KOPT-K1 (cell line): ENCODE results near the gene GPATCH1.
"Not testable (repeated sequence)": the region's sequence is repeated elsewhere in the genome, so short reads cannot be mapped to it uniquely, and the experiment has no call there.

Experiments used
- H3K27ac ChIP-seq: fragments of 200-600 bp; sonication (generic); 2 replicates; pipeline ENCODE4 v1.5.1; 2016; ENCODE audit warnings: antibody characterized with exemption, mild to moderate bottlenecking, low read depth, low read length; ENCODE audit not compliant: poor library complexity, severe bottlenecking
- H3K36me3 ChIP-seq: fragments of 200-600 bp; sonication (generic); 2 replicates; pipeline ENCODE4 v1.5.1; 2017; ENCODE audit warnings: antibody characterized with exemption, mild to moderate bottlenecking, low read length, moderate library complexity; ENCODE audit not compliant: insufficient read depth
- H3K9me3 ChIP-seq: fragments of 200-600 bp; sonication (generic); 2 replicates; pipeline ENCODE4 v1.5.1; 2017; ENCODE audit warnings: antibody characterized with exemption, low read length, mild to moderate bottlenecking; ENCODE audit not compliant: insufficient read depth, poor library complexity, severe bottlenecking

Gene GPATCH1

DNA sequence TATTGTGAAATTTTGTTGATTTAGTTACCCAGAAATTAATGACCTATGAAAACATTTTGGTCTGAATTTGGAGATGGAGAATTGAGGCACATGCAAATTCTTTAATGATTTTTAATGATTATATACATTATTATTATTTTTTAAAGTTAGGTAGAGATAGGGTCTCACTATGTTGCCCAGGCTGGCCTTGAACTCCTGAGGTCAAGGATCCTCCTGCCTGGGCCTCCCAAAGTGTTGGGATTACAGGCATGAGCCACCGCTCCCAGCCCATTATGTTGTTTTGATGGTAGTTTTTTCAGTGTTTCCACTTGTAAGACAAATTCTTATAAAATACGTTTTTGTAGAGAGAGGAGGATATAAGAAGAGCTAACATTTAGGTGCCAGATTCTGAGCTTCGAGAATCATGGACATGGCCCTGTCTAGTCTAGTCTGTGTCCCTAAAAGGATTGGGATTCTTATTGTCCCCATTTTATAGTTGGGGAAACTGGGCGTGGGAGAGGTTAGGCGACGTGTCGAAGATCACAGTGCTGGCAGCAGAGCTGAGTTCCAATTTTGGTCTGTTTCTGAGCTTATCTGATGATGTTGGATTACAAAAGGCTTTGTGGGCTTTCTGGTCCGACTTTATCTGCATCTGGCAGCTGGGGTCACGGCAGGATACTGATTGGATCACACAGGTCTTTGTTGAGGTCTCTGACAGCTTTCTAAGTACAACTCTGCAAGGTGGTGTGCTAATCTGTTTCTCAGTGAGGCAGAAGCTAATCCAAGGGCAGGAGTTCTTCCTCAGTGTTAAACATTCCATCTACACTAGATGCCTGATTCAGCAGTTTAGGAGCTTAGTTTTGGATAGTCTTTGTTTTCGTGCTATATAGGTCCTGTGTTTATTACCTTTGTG is 43.5 kb downstream of the GPATCH1 start:
- peaks cover 63% of the 10 kb centered on the region for H3K36me3 ChIP-seq
- H3K27ac ChIP-seq = peak overlapping the region; percentile 43
- no peaks in the 10 kb centered on the region for H3K9me3 ChIP-seq

DNA sequence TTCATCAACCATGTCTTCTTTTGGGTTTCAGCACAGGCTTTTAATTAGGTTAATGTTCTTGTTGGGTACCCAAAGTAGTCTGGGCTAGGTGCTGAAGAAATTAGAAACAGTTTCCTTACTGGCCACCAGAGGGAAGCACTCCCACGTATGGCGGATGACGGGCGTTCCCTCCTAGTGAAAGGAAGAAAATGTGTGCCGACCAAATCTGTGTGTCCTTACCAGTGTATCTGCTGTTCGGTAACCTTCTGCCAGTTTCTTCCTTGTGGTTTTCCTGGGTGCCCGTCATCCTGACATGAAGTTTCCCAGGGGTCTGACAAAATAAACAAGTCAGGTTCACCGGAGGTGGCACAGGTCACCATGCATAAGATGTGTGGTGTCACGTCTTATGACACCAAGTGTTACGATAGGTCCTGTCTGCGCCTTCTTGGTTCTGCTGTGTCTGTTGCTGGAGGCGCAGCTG is 45.0 kb downstream of the GPATCH1 start:
- Histone ChIP-seq H3K36me3 (peaks cover 71% of the 10 kb centered on the region), H3K9me3 (no peaks in the 10 kb centered on the region), H3K27ac (no peak overlapping the region)

DNA sequence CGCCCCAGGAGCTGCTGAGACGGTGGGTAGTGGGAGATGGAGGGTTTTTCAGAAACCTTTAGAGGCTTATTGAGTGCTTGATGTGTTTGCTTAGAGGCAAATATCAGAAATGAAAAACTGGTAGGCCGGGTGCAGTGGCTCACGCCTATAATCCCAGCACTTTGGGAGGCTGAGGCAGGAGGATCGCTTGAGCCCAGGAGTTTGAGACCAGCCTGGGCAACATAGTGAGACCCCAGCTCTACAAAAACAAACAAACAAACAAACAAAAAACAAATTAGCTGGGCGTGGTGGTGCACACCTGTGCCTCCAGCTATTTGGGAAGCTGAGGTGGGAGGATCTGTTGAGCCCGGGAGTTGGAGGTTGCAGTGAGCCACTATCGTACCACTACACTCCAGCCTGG is 45.7 kb downstream of the GPATCH1 start:
- peaks cover 69% of the 10 kb centered on the region for H3K36me3 ChIP-seq
- H3K9me3 ChIP-seq, H3K27ac ChIP-seq: not testable (repeated sequence)

DNA sequence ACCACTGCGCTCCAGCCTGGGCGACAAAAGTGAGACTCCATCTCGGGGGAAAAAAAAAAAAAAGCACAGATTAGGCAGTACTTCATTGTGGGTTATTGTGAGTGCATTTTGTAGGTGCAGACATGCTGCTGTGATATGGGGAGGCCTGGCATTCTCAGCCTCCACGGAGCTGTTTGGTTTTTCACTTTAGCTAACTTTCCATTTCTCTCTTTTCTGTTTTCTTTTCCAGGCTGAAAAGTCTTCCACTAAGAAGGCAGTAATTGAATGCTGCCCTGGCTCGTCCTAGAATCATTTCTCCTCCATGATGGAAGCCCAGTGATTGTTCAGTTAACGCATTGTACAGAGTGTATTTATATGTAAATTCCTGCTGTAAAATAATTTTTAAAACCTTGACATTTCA is 48.9 kb downstream of the GPATCH1 start:
- H3K27ac ChIP-seq = no peak overlapping the region
- H3K36me3 ChIP-seq = peaks cover 59% of the 10 kb centered on the region
- no peaks in the 10 kb centered on the region for H3K9me3 ChIP-seq

DNA sequence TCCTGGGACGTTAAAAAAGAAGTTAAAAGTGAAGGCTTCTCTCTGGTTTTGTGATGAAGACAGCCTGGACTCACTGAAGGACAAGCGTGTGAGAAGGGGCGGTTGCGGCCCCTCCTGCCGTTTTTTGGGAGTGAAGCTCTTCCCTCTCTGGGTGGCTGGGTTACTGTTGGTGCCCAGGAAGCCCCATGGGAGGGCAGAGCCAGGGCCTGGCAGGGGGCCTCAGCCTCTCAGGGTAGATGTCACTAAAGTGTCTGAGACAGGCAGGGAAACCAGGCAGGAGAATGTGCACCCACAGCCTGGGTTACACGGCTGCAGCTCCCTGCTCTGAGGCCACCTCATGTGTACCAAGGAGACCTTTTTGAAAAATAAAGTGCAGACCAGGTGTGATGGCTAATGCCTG is 49.5 kb downstream of the GPATCH1 start:
- Histone ChIP-seq H3K9me3 (no peaks in the 10 kb centered on the region), H3K36me3 (peaks cover 54% of the 10 kb centered on the region), H3K27ac (no peak overlapping the region)

- Histone ChIP-seq H3K9me3 (no peaks in the 10 kb centered on the region), H3K27ac (no peak within 1 kb of the TSS), H3K36me3 (peaks cover 39% of the 10 kb centered on the region)
These were observed 51.0 kb downstream of the GPATCH1 start, which contains the start of gene WDR88 for GRCh38 chr19:33132021-33132420. TSS of gene WDR88 (plus strand) at chr19:33132114. CDS start at chr19:33132170, 56 bp downstream.

GRCh38 chr19:33132425-33132824 is 51.4 kb downstream of the GPATCH1 start:
- peaks cover 35% of the 10 kb centered on the region for H3K36me3 ChIP-seq
- no peak overlapping the region for H3K27ac ChIP-seq
- H3K9me3 ChIP-seq = no peaks in the 10 kb centered on the region

- H3K9me3 ChIP-seq = no peaks in the 10 kb centered on the region
- no peak overlapping the region for H3K27ac ChIP-seq
- peaks cover 26% of the 10 kb centered on the region for H3K36me3 ChIP-seq
These were observed 52.6 kb downstream of the GPATCH1 start for GRCh38 chr19:33133438-33134031.

DNA sequence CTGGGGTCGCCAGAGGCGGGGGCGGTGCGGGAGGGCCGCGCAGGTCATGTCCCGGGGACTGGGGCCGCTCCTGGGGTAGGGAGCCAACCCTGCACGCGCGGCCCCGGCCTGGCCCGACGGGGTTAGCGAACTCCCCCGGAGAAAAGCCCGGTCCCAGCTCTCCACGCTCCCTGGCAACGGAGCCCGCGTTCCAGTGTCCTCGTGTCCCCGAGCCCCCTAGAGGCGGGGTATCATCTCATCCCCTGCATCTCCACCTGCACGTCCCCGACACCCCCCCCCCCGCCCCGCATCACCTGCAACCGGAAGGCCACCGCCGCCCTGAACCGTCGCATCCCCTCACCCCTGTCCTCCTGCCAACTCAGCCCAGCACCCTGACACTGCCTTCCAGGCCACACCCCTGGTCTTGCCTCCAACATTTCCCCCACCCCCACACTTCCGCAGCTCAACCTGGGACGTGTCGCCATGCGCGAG is 53.6 kb downstream of the GPATCH1 start:
- Histone ChIP-seq H3K27ac (no peak overlapping the region), H3K36me3 (peaks cover 16% of the 10 kb centered on the region), H3K9me3 (no peaks in the 10 kb centered on the region)

- Histone ChIP-seq H3K9me3 (no peaks in the 10 kb centered on the region), H3K27ac (no peak overlapping the region), H3K36me3 (no peaks in the 10 kb centered on the region)
These were observed 58.2 kb downstream of the GPATCH1 start for GRCh38 chr19:33139165-33139564.

DNA sequence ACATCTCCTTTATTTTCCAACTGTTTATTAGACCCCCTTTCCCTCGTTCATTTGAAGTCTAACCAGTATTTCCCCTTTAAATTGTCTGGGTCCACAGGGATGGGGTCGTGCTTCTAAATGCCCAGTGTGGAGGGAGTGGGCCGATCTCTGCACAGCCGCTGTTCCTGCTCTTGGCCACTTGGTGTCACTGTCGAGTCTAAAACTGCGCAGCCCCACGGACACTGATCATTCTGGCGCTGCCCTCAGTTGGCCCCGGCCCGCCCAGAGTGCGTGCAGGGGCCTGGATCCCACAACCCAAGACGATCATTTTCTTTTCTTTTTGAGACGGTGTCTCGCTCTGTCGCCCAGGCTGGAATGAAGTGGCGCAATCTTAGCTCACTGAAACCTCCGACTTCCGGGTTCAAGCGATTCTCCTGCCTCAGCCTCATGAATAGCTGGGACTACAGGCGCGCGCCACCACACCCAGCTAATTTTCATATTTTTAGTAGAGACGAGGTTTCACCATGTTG is 63.0 kb downstream of the GPATCH1 start:
- Histone ChIP-seq H3K36me3 (no peaks in the 10 kb centered on the region), H3K9me3 (no peaks in the 10 kb centered on the region), H3K27ac (no peak overlapping the region)

DNA sequence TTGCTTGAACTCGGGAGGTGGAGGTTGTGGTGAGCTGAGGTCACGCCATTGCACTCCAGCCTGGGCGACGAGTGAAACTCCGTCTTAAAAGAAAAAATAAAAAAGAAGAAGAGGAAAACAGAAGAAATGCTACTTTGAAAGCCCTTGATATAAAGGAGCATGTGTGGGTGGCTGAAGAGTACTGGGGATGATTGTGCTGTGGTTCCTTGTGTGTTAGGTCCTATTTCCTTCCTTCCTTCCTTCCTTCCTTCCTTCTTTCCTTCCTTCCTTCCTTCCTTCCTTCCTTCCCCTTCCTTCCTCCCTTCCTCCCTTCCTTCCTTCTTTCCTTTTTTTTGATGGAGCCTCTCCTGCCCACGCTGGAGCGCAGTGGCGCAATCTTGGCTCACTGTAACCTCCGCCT is 65.2 kb downstream of the GPATCH1 start:
- Histone ChIP-seq H3K27ac (no peak overlapping the region), H3K36me3 (no peaks in the 10 kb centered on the region), H3K9me3 (no peaks in the 10 kb centered on the region)

DNA sequence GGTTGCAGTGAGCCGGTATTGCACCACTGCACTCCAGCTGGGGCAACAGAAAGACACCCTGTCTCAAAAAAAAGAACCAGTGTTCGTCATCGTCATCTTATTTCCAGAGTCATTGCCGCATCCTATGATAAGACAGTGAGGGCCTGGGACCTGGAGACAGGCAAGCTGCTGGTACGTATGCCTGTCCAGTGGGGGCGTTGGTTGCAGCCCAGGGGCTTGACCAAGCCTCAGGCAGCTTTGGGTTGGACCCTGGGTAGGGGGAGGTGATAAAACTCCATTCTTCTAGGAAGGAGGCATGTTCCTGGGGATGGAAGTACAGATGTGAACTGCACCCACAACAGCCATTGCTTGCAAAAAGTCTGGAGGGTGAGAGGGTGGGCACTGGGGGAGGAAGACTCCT is 66.6 kb downstream of the GPATCH1 start:
- Histone ChIP-seq H3K9me3 (no peaks in the 10 kb centered on the region), H3K36me3 (no peaks in the 10 kb centered on the region), H3K27ac (no peak overlapping the region)

DNA sequence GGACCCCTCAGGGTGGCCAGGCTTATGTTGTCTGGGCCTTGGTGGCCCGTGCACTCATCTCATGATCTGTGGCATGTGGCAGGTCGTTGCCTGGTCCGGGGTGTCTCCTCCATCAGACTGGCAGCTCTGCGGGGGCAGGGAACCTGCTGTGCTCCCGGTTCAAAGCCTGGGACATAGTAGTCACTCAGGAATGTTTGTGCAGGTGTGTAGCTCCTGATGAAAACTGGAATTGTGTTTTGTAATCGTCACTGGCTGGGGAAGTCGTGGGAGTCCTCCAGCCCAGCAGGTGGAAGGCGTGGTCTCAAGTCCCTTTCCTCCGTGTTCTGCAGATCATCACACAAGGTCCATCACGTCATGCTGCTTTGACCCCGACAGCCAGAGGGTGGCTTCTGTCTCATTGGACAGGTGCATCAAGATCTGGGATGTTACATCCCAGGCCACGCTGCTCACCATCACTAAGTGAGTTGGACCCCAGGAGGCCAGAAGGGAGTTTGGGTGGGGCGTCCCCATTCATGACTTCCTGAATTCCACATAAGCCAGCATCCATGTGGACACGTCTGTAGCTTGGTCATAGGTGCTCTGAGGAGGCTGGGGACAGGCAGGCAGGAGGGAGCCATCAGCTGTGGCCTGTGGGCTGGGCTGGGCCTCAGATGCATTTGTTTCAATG is 70.0 kb downstream of the GPATCH1 start:
- Histone ChIP-seq H3K36me3 (no peaks in the 10 kb centered on the region), H3K27ac (no peak overlapping the region), H3K9me3 (no peaks in the 10 kb centered on the region)

DNA sequence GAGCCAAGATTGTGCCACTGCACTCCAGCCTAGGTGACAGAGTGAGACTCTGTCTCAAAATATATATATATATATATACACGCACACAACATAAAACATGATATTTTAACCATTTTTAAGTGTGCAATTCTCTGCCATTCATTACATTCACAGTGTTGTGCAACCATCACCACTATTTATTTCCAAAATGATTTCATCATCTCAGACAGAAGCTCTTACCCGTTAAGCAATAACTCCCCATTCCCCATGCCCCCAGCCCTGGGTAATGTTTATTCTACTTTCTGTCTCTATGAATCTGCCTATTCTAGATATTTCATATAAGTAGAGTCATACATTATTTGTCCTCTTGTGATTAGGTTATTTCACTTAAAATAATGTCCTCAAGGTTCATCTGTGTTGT is 71.2 kb downstream of the GPATCH1 start:
- no peaks in the 10 kb centered on the region for H3K9me3 ChIP-seq
- H3K27ac ChIP-seq = no peak overlapping the region
- H3K36me3 ChIP-seq = no peaks in the 10 kb centered on the region
